ENCODE measurements around the gene FNDC3A.
"Not testable (repeated sequence)": the region's sequence is repeated elsewhere in the genome, so short reads cannot be mapped to it uniquely, and the experiment has no call there.

The FNDC3A gene

GRCh38 chr13:49146950-49147355, 171.2 kb downstream of the FNDC3A start:
- DNase-seq = peak in 2 of 4 experiments; percentile 8 to 12

GRCh38 chr13:49148405-49148804, 172.7 kb downstream of the FNDC3A start:
- no peak for DNase-seq

- DNase-seq = not testable (repeated sequence)
Measured at GRCh38 chr13:49157955-49158584, 182.4 kb downstream of the FNDC3A start.

- not testable (repeated sequence) for DNase-seq
Measured at GRCh38 chr13:49163162-49163561, 187.4 kb downstream of the FNDC3A start.

GRCh38 chr13:49164712-49165111, 189.0 kb downstream of the FNDC3A start:
- no peak for DNase-seq

GRCh38 chr13:49165798-49166752, 190.4 kb downstream of the FNDC3A start:
- peak in 1 of 4 experiments; percentile 5 for DNase-seq

GRCh38 chr13:49171359-49171758, 195.6 kb downstream of the FNDC3A start:
- DNase-seq = no peak

GRCh38 chr13:49183672-49184325, 208.1 kb downstream of the FNDC3A start:
- DNase-seq = peak in 2 of 4 experiments; percentile 45 to 47

GRCh38 chr13:49184621-49185020, 208.9 kb downstream of the FNDC3A start:
- DNase-seq = no peak

GRCh38 chr13:49185264-49185663, 209.6 kb downstream of the FNDC3A start:
- peak; percentile 39 to 75 (median 53) for DNase-seq

- DNase-seq = no peak
Measured at GRCh38 chr13:49190901-49191300, 215.2 kb downstream of the FNDC3A start.

GRCh38 chr13:49206641-49207040, 230.9 kb downstream of the FNDC3A start:
- no peak for DNase-seq

- DNase-seq = no peak
Measured at GRCh38 chr13:49208619-49209018, 232.9 kb downstream of the FNDC3A start.

- DNase-seq = no peak
Measured at GRCh38 chr13:49210114-49210513, 234.4 kb downstream of the FNDC3A start.

- no peak for DNase-seq
Measured at GRCh38 chr13:49210669-49211068, 235.0 kb downstream of the FNDC3A start.

GRCh38 chr13:49213539-49213938, 237.8 kb downstream of the FNDC3A start:
- DNase-seq = no peak

- DNase-seq = no peak
Measured at GRCh38 chr13:49213997-49214916, 238.5 kb downstream of the FNDC3A start.

- DNase-seq = peak; percentile 82 to 88 (median 86)
Measured at GRCh38 chr13:49214917-49215376, 239.2 kb downstream of the FNDC3A start.

- DNase-seq = peak in 3 of 4 experiments; percentile 20 to 45 (median 30)
Measured at GRCh38 chr13:49216334-49216733, 240.6 kb downstream of the FNDC3A start.

- DNase-seq = no peak
Measured at GRCh38 chr13:49217962-49218492, 242.3 kb downstream of the FNDC3A start.

GRCh38 chr13:49218493-49219051, 242.9 kb downstream of the FNDC3A start:
- no peak for DNase-seq
